NCI-H2029 (cell line): Measurements from ENCODE around the gene ADCY7.

Experiments
- DNase-seq: peaks from one replicate; lab custom pipeline; 2025; lab: John Stamatoyannopoulos, UW

Gene ADCY7

DNA sequence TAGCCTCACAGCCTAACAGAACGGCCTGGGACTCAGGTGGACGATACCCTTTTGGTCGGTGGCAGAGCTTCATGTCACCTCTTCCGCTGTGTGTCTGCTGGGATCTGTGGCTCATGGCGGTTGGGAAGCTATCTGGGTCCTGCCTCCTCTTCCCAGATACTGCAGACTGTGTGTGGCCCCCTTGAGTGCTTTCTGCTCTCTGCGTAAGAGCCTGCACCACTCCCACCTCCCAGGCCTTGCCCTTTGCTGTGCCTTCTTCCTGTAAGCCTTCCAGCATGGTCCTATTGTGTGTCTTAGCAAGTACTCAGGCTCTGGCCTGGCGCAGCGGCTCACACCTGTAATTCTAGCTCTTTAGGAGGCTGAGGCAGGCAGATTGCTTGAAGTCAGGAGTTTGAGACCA lies 17.5 kb upstream of the ADCY7 start:
- no peak for DNase-seq

DNA sequence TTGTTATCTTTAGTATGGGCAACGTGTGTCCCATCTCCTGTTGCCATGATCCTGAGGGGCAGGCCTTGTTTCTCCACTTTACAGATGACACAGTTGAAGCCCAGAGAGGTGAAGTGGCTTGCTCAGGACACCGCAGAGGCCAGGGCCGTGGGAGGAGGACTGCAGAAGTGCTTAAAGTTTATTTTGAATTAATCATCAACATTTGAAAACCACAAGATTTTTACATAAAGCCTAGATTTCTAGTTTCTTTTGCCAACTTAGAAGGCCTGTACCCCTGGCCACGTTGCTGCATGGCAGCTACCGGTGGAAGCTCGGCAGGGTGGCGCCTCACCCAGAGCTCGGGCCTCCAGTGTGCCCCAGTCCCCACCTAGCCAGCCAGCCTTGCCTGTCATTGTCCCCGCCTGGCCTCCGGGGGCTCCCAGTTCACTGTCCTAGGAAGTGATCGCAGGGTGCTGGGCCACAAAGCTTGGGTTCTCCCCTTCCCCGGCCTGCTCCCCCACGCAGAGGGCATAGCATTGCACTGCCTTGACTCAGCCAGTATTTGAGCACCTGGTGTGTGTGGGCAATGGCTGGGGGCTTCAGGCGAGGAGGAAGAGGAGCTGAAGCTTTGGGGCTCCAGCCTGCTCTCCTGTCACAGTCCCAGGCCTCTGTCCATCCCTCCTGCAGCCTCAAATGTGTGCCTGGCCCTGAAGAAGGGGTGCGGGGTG lies 14.8 kb upstream of the ADCY7 start:
- DNase-seq = no peak

DNA sequence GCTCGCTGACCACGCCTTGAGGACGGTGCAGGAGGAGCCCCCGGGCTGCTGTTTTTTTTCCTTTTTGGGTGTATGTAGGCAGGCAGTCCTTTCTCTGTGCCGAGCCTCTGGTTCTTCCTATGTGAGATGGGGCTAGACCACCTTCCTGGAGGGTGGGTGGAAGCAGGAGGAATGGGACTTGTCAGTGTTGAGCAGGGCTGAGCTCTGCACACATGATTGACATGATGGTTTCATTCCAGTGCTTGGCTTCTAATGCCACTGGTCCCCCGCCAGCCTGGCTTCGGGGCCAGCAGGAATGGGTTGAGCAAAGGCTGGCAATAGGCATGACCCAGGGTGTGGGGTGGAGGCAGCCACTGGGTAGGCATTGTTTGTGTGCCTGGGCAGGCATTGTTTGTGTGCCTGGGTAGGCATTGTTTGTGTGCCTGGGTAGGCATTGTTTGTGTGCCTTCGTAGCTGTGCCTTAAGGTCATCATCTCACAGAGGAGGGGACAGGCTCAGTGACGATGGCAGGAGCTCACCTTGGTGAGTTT lies 14.2 kb upstream of the ADCY7 start:
- DNase-seq = no peak

DNA sequence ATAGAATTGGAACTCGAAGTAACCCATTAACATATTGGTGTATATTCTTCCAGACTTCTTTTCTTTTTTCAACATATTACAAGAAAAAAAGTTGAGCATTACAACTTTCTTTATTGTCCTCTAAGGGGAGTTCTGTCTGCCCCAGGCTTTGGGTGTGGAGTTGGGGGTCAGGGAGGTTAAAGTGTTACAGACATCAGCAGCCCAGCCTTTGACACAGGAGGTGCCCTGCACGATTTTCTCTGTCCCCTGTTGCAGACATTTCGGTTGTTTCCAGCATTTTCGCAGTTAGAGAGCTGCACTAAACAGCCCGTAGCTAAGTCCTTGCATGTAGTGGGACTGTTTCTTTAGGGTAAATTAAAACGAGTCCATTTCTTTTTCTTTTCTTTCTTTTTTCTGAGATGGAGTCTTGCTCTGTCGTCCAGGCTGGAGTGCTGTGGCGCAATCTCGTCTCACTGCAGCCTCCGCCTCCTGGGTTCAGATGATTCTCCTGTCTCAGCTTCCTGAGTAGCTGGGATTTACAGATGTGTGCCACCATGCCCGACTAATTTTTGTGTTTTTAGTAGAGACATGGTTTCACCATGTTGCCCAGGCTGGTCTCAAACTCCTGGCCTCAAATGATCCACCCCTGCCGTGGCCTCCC lies 13.4 kb upstream of the ADCY7 start:
- DNase-seq = no peak

DNA sequence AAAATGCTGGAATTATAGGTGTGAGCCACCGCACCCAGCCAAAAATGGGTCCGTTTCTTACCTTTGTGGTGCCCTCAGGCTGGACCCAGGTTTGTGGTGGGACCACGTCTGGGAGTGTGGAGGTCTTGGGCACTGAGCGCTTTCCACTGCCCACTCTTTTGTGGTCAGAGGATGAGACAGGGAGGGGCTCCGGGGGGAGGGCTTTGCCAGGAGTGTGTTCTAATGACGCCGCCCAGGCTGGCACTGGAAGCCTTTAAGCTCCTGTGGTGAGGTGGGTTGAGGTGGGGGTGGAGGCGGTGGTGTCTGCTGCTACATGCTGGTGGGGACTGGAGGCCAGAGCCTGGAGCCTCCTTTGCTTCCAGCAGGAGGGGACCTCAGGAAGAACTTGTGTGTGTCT lies 12.8 kb upstream of the ADCY7 start:
- DNase-seq = no peak

DNA sequence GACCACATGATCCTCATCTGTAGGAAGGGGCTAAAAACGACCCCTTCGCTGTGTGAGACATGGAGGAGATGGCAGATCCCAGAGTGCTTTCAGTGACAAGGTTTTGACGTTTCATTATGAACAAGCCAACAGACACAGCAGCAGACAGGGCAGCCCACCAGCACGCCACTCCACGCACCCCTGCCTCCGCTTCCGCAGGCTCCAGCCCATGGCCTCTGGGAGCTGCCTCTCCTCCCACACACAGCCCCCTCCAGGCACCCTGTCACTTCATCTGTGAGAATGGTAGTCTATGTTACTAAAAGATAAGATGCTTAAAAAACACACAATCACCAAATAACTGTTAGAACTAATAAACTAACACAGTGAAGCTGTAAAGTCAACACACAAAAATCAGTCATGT lies 12.3 kb upstream of the ADCY7 start:
- DNase-seq = no peak

DNA sequence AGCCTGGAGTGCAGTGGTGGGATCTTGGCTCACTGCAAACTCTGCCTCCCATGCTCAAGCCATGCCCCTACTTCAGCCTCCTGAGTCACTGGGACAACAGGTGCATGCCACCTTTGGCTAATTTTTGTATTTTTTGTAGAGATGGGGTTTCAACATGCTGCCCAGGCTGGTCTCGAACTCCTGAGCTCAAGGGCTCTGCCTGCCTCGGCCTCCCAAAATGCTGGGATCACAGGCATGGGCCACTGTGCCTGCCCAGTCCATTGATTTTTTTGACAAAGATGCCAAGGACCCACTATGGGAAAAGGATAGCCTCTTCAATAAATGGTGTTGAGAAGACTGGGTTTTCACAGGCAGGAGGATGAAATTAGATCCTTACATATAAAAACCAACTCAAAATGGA lies 10.8 kb upstream of the ADCY7 start:
- no peak for DNase-seq

DNA sequence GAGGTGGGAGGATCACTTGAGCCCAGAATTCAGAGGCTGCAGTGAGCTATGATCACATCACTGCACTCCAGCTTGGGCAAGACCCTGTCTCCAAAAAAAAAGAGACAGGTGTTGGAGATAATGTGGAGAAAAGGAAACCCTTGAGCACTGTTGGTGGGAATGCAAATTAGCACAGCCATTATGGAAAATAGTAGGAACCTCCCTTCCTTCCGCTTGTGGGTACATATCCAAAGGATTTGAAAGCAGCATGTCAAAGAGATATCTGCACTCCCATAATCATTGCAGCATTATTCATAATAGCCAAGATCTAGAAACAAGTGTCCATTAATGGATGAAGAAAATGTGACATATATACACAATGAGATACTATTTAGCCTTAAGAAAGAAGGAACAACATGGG lies 9.7 kb upstream of the ADCY7 start:
- DNase-seq = no peak

DNA sequence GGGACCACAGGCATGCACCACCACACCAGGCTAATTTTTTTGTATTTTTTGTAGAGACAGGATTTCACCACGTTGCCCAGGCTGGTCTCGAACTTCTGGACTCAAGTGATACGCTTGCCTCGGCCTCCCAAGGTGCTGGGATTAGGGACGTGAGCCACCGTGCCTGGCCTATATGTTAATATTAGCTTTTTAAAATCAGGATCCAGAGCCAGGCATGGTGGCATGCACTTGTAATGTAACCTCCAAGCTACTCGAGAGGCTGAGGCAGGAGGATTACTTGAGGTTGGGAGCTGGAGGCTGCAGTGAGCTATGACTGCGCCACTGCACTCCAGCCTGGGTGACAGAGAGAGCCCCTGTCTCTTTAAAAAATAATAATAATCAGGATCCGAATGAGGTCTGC lies 8.5 kb upstream of the ADCY7 start:
- no peak for DNase-seq

DNA sequence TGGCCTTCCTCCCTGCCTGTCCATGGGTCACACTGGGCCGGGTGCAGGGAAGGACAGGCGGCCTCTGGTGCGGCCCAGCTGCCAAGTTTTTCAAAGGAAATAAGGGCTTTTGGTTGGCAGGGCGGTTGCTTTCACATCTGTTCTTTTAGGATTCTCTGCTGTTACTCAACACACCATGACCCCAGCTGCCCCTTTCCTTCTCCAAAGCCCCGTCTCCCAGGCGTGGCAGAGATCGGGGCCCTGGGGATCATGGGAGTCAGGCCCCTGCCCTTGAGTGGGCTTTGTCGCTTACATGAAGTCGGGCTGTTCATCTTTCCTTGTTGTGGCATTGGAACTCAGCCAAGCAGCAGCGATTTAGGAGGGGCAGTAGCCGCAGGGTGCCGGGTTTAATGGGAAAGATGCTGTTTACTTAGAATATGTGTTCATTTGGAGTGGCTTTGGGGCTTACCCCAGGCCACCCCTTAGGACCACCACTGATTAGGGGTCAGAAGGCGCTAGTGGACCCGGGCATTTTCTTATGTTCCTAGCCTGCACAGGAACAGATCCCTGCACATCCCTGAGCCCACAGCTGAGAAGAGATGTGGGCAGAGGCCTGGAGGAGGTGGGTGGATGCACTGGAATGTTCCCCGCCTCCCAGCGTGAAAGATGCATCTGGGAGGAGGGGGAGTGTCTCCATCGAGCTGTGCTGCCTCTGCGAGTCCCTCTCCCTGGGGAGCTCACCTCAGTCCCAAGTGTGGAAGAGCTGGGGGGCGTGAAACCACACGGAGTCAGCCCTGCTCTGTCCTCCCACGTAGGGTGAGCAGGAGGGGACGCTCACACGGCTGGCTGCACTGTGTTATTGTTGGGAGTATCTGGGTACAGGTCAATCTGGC lies 6.8 kb upstream of the ADCY7 start:
- no peak for DNase-seq

DNA sequence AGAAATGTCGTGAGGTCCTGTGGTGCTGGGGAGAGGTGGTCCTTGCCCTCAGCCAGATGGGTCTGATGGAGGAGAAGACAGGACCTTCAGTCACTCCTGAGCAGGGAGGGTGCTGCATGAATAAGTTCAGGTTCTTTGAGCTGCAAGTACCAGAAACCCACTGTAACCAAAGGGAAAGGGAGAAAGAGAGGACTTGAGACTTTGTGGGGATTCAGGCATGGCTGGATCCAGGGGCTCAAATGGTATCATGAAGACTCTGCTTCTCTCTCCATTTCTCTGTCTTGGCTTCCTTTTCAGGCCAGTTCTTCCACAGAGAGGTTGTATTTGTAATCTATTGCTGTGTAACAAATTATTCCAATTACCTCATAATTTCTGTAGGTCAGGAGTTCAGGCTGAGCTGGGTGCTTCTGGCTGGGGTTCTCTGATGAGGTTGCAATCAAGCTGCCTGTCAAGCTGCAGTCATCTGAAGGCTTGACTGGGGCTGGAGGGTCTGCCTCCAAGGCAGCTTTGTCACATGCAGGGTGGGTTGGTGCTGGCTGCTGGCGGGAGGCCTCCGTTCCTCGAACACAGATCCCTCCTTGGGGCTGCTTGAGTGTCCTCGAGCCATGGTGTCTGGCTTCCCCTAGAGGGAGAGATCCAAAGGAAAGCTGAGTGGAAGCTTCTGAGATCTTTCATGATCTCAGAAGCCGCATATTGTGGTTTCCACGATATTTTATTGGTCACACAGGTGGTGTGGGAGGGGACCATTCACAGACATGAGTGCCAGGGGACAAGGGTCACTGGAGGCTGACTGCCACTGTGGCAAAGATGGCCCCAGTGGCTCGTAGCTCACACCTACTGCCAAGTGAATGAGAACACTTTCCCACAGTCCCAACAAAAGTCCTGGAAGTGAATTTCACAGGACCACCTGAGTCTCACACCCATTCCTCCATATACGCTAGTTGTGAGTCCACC lies 5.9 kb upstream of the ADCY7 start:
- no peak for DNase-seq

DNA sequence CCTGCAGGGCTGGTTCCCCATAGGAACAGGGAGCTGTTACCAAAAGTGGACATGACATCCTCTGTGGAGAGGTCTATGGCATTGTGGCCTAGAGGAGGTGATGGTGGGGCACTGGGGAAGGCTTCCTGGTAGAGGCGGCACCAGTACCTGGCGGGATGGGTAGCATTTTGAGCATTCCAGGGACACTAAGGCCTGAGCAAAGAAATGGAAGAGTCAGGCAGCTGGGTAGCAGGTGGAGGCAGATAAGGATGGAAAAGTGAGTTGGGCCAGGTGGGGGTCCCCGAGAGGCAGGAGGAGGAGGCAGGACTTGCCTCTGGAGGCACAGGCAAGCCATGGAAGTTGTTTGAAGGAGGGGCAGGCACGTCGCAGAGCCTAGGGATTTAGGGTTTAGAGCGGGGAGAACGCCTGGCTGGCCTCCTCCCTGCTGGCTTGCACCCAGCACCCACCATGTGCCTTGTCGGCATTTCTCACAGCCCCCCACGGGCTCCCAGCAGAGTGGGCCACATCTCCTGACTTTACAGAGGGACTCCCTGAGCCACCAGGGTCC lies 5.1 kb upstream of the ADCY7 start:
- DNase-seq = no peak

DNA sequence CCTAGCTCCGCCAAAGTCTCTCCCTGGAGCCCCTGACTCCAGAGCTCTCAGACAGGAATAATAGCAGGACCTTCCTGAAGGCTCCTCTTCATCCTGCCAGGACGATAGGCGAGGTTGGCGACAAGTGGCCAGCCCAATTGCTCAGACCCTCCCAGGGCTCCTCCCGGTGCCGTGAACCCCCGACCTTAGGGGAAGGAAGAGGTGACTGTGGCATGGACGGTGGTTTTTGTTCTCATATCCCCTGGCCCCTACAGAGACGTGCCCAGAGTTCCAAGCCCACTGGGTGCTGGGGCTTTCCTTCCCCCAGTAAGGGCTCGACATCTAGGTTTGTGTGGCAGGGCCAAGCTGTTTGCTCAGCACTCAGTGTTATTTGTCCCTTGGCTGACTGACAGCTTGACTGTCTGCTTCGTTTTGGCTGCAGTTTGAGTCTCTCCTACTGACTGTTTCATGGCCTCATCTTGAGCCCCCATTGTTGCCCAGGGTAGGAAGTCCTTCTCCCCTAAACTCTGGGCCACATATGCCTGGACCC lies 4.6 kb upstream of the ADCY7 start:
- DNase-seq = peak; percentile 59

DNA sequence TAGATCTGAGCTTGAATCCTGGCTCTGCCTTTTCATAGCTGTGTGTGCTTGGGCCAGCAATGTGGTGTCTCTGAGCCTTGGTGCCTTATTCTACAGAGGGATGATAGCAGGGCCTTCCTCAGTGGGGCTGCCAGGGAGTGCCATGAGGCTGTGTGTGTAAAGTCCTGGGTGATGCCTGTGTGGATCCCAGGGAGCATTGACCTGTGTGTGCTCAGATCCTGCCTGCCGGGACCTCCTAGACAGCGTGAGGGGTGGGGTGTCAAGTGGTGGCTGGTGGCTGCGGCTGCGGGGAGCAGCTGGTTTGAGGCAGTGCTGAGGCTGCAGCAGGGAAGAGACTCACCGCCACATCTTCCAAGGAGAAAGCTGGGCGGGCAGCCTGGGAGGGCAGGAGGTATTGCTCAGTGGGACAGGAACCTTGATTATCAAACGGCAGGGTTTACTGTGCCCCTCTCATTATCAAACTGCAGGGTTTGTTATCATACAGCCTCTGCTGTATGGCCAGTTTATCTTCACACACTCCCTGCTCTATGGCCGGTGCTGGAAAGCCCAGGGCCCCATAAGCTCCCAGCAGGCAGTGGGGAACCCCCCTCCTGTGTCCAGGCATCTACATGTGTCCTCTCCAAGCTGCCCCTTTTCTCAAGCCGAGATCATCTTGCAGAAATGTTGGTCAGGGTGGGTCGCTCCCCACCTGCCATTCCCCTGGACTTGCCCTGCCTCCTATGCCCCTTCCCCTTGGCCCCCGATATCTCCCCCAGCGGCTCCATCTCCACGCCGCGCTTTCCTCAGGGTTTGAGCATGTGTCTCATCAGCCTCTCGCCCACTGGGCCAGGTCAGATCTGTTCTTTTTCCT lies 3.1 kb upstream of the ADCY7 start:
- DNase-seq = no peak

DNA sequence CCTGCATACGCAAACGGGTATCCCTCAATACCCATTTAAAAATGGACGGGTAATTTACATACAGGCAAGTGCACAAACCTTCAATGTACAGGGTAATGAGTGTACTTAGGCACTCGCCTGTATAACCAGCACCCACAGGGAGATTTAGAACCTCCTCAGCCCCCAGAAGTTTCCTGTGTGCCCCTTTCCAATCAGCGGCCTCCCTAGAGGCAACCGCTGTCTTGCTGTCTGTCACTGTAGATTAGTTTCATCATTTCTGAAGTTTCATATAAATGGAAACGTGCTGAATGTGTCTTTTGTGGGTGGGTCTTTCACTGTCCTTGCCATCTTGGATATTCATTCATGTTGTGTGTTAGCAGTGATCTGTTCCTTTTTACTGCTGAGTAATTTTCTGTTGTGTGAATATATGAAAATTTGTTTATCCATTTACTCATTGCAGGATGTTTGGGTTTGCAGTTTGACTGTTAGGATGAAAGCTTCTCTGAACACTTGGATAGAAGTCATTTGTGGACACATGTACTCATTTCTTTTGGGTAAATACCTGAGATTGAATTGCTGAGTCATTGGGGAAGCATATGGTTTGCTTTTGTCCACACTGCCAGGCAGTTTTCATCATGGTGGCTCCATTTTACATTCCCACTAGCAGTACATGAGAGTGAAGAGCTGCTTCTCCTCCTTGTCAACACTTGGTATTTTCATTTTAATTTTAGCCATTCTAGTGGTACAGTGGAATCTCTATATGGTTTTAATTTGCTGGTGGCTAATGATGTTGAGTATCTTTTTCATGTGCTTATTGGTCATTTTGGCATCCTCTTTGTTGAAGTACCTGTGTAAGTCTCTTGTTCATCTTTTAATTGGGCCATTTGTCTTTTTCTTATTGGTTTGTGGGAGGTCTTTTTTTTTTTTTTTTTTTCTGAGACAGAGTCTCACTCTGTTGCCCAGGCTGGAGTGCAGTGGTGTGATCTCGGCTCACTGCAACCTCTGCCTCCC lies 2.1 kb upstream of the ADCY7 start:
- no peak for DNase-seq

DNA sequence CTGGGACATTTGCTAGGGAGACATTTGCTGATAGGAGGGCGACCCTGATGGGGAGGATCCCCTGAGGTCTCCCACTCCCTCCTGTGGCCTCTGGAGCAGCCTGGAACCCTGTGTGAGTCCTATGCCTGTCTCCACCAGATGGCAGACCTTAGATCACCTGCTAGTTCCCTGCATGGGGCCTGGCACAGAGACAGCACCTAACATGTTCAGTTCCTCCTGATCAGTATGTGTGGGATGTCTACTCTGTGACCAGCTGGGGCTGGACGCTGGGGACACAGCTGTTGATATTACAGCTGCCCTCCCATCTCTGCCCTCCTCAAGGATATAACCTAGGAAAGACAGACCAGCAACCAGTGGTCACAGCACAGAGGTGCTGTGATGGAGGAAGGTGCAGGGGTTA lies 1.1 kb upstream of the ADCY7 start:
- no peak for DNase-seq

DNA sequence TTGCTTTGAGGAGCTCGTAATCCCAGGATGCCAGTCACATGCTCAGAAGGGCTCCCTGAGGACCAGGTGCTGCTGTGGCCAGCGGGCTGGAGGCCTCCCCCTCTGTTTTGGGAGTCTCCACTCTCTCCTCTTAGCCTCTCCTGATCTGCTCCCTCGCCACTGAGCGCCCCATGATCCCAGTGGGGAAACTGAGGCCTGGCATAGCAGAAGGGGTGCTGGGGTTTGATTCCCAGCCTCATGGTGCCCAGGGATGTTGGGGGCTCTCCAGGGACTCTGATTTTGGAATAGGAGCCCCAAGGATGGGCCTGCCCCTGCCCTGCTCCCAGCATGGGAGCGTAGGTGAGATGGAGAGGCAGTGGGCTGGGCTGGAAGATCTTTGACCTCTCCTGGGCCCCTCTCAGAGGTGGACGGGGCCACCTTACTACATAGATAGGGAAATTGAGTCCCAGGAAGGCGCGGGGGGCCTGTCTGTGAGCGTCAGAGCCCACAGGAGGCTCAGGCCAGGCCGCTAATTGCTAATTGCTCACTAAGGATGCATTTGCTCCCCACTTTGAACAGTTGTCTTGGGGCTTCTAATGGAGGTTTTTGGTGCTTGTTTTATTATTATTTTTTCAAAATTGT lies 525 bp upstream of the ADCY7 start:
- DNase-seq = no peak

DNA sequence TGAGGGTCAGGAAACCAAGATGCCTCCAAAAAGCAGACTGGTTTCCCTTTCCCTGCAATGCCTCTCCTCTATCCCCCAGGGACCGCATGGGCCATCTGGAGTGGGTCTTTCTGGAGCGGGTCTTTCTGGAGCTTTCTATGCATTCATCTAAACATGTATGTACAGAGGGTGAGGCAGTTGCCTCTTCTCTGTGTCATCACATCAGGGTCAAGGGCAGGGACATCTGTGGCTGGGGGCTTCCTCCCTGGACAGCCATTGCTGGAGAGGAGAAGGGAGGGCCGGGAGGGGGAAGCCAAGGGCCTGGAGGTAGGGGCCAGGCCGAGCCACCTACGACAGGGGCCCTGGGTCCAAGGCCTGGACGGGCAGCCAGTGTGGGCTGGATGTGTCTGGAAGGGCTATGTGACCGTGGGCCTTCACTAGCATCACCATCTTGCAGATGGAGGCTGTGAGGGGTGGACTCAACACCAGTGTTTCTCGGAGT lies 840 bp downstream of the ADCY7 start:
- no peak for DNase-seq
